Measurements from ENCODE around the gene CCDC71. TPM values are rescaled to one million over a fixed set of nuclear protein-coding genes. Genes with fewer than 3 reads are reported as not detected.

CCDC71 gene
- polyA plus RNA-seq = 10 to 100 TPM in 1 of 3 donors, 1 to 10 TPM in 2; 8.0 to 18.7 (median 9.1) TPM

GRCh38 chr3:49165771-49166751, at the start of gene CCDC71:
CCDC71 (minus strand) TSS chr3:49166331; CDS start chr3:49164208, 2,123 bp downstream.
- H3K27ac ChIP-seq (ENCODE audit: low read depth, low read length) = no peak within 1 kb of the TSS
- 4 to 5% (median 4%) methylated on average over 58 to 69 of the region's 69 CpGs for WGBS, 3 donors

GRCh38 chr3:49213998-49214397, 47.9 kb upstream of the CCDC71 start:
- 76 to 83% (median 82%) methylated on average over 2 of the region's 2 CpGs for WGBS, 3 donors
- no peak overlapping the region for H3K27ac ChIP-seq (ENCODE audit: low read depth, low read length)

- no peak overlapping the region for H3K27ac ChIP-seq (ENCODE audit: low read depth, low read length)
- WGBS, 3 donors = 91 to 98% (median 96%) methylated on average over 13 to 15 of the region's 15 CpGs
Measured at GRCh38 chr3:49213541-49213943, 47.4 kb upstream of the CCDC71 start.

- 56 to 78% (median 76%) methylated on average over 15 of the region's 15 CpGs for WGBS, 3 donors
- no peak overlapping the region for H3K27ac ChIP-seq (ENCODE audit: low read depth, low read length)
Measured at GRCh38 chr3:49199900-49200281, 33.8 kb upstream of the CCDC71 start.

GRCh38 chr3:49199239-49199899, 33.2 kb upstream of the CCDC71 start:
- no peak overlapping the region for H3K27ac ChIP-seq (ENCODE audit: low read depth, low read length)
- 19 to 27% (median 26%) methylated on average over 52 to 53 of the region's 53 CpGs for WGBS, 3 donors

GRCh38 chr3:49198611-49199230, 32.6 kb upstream of the CCDC71 start:
- H3K27ac ChIP-seq (ENCODE audit: low read depth, low read length) = no peak overlapping the region
- 61 to 74% (median 69%) methylated on average over 24 of the region's 24 CpGs for WGBS, 3 donors

GRCh38 chr3:49198161-49198560, 32.0 kb upstream of the CCDC71 start:
- no peak overlapping the region for H3K27ac ChIP-seq (ENCODE audit: low read depth, low read length)
- WGBS, 3 donors = 68 to 80% (median 72%) methylated on average over 3 of the region's 3 CpGs

- WGBS, 3 donors = 88 to 94% (median 92%) methylated on average over 1 of the region's 1 CpG
Measured at GRCh38 chr3:49191741-49192140, 25.6 kb upstream of the CCDC71 start.

GRCh38 chr3:49183873-49184272, 17.7 kb upstream of the CCDC71 start:
- 33 to 83% (median 72%) methylated on average over 1 of the region's 1 CpG for WGBS, 3 donors
- no peak overlapping the region for H3K27ac ChIP-seq (ENCODE audit: low read depth, low read length)

More at GRCh38 chr3:49191741-49192140, 25.6 kb upstream of the CCDC71 start:
- H3K27ac ChIP-seq (ENCODE audit: low read depth, low read length) = no peak overlapping the region

- WGBS, 3 donors = 90 to 91% (median 91%) methylated on average over 24 of the region's 24 CpGs
- H3K27ac ChIP-seq (ENCODE audit: low read depth, low read length) = no peak overlapping the region
Measured at GRCh38 chr3:49182682-49183081, 16.6 kb upstream of the CCDC71 start.

- WGBS, 3 donors = 66 to 81% (median 74%) methylated on average over 6 of the region's 6 CpGs
- no peak overlapping the region for H3K27ac ChIP-seq (ENCODE audit: low read depth, low read length)
Measured at GRCh38 chr3:49181351-49181750, 15.2 kb upstream of the CCDC71 start.

GRCh38 chr3:49180116-49180515, 14.0 kb upstream of the CCDC71 start:
- no peak overlapping the region for H3K27ac ChIP-seq (ENCODE audit: low read depth, low read length)

- 44 to 77% (median 56%) methylated on average over 2 of the region's 2 CpGs for WGBS, 3 donors
- H3K27ac ChIP-seq (ENCODE audit: low read depth, low read length) = no peak overlapping the region
Measured at GRCh38 chr3:49177073-49177472, 10.9 kb upstream of the CCDC71 start.

- 85 to 94% (median 89%) methylated on average over 8 of the region's 8 CpGs for WGBS, 3 donors
- H3K27ac ChIP-seq (ENCODE audit: low read depth, low read length) = no peak overlapping the region
Measured at GRCh38 chr3:49175530-49175929, 9.4 kb upstream of the CCDC71 start.

- H3K27ac ChIP-seq (ENCODE audit: low read depth, low read length) = no peak overlapping the region
- WGBS, 3 donors = 91 to 97% (median 93%) methylated on average over 9 of the region's 9 CpGs
Measured at GRCh38 chr3:49174397-49174985, 8.4 kb upstream of the CCDC71 start.

GRCh38 chr3:49173792-49174170, 7.7 kb upstream of the CCDC71 start:
- no peak overlapping the region for H3K27ac ChIP-seq (ENCODE audit: low read depth, low read length)
- 28 to 45% (median 36%) methylated on average over 4 of the region's 4 CpGs for WGBS, 3 donors

GRCh38 chr3:49173116-49173791, 7.1 kb upstream of the CCDC71 start:
- H3K27ac ChIP-seq (ENCODE audit: low read depth, low read length) = no peak overlapping the region
- 26 to 37% (median 28%) methylated on average over 3 of the region's 3 CpGs for WGBS, 3 donors

- 49 to 71% (median 55%) methylated on average over 7 of the region's 7 CpGs for WGBS, 3 donors
Measured at GRCh38 chr3:49172551-49173041, 6.5 kb upstream of the CCDC71 start.

More at GRCh38 chr3:49172551-49173041, 6.5 kb upstream of the CCDC71 start:
- no peak overlapping the region for H3K27ac ChIP-seq (ENCODE audit: low read depth, low read length)
